Kidney epithelial cell (primary cell): ENCODE results near the gene RAD54L. TPM values are rescaled to one million over a fixed set of nuclear protein-coding genes. Genes with fewer than 3 reads are reported as not detected.
A peak's percentile ranks its signal among the peaks of the same experiment; 100 is the strongest.
"Not testable (repeated sequence)": the region's sequence is repeated elsewhere in the genome, so short reads cannot be mapped to it uniquely, and the experiment has no call there.

Source experiments
- DNase-seq: peaks from one replicate; pipeline ENCODE4 v3.0.0-alpha.2; 2010; ENCODE audit warnings: low read depth
- H3K27me3 ChIP-seq: 2 replicates; pipeline ENCODE4 v1.6.0; 2011; ENCODE audit warnings: low read length; ENCODE audit not compliant: control insufficient read depth, insufficient read depth
- H3K36me3 ChIP-seq: 2 replicates; pipeline ENCODE4 v1.5.1; 2011; ENCODE audit warnings: low read length; ENCODE audit not compliant: control insufficient read depth, insufficient read depth
- H3K4me3 ChIP-seq: 2 replicates; pipeline ENCODE4 v1.5.1; 2011; ENCODE audit warnings: low read depth, mild to moderate bottlenecking, control low read depth, low read length
- total RNA-seq: library from RNA; depleted of rRNA; stranded (reverse); fragments of >200 nt; gene quantifications from 2 replicates; pipeline ENCODE4 v1.2.3, GENCODE V29; 2015
- TF ChIP-seq, protein P1 (sequence below): IDR thresholded peaks from 2 replicates; pipeline ENCODE4 v1.5.1; 2011; ENCODE audit warnings: mild to moderate bottlenecking, moderate library complexity, low read length, control low read depth, inconsistent platforms; ENCODE audit not compliant: insufficient read depth, poor library complexity, severe bottlenecking

Gene RAD54L
- total RNA-seq, 1 donor from 2014 or later, result 6.1 TPM

DNA sequence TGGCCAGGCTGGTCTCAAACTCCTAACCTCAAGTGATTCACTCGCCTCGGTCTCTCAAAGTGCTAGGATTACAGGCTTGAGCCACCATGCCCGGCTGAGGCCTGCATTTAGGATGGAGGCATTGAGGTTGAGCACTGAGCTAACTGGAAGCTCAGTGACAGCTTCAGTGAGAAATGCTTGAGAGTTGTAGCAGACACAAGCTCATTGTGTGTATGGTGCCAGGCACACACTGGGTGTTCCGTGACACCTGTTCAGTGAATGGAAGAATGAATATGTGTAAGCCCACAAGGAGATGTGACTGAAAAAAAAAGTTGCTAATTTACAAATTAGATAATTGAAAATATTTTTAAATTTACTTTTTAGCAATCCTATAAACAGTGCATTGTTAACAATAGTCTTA, 22.6 kb upstream of the RAD54L start:
- Histone ChIP-seq H3K36me3 (no peaks in the 10 kb centered on the region), H3K27me3 (no peaks in the 10 kb centered on the region), H3K4me3 (no peak overlapping the region)
- TF ChIP-seq, protein P1, sequence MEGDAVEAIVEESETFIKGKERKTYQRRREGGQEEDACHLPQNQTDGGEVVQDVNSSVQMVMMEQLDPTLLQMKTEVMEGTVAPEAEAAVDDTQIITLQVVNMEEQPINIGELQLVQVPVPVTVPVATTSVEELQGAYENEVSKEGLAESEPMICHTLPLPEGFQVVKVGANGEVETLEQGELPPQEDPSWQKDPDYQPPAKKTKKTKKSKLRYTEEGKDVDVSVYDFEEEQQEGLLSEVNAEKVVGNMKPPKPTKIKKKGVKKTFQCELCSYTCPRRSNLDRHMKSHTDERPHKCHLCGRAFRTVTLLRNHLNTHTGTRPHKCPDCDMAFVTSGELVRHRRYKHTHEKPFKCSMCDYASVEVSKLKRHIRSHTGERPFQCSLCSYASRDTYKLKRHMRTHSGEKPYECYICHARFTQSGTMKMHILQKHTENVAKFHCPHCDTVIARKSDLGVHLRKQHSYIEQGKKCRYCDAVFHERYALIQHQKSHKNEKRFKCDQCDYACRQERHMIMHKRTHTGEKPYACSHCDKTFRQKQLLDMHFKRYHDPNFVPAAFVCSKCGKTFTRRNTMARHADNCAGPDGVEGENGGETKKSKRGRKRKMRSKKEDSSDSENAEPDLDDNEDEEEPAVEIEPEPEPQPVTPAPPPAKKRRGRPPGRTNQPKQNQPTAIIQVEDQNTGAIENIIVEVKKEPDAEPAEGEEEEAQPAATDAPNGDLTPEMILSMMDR, result no peak
- no peak for DNase-seq

- not testable (repeated sequence) for H3K36me3 ChIP-seq, H3K4me3 ChIP-seq, DNase-seq, H3K27me3 ChIP-seq
Measured at GRCh38 chr1:46231231-46231630, 16.3 kb upstream of the RAD54L start.

DNA sequence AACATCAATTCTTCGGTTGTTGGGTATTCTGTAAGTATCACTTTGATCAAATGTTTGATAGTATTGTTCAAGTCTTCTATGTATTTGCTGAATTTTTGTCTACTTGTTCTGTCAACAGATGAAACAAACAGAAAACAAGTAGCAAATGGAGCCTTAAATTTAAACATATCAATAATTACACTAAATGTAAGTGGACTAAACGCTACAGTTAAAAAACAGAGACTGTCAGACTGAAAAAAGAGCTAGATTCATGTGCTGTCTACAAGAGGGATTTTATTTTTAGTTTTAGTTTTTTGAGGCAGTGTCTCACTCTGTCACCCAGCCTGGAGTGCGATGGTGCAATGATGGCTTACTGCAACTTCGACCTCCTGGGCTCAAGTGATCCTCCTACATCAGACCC, 10.7 kb upstream of the RAD54L start:
- DNase-seq, result no peak
- no peaks in the 10 kb centered on the region for H3K36me3 ChIP-seq
- H3K27me3 ChIP-seq, result no peaks in the 10 kb centered on the region
- no peak overlapping the region for H3K4me3 ChIP-seq
- TF ChIP-seq, protein P1, result no peak

DNA sequence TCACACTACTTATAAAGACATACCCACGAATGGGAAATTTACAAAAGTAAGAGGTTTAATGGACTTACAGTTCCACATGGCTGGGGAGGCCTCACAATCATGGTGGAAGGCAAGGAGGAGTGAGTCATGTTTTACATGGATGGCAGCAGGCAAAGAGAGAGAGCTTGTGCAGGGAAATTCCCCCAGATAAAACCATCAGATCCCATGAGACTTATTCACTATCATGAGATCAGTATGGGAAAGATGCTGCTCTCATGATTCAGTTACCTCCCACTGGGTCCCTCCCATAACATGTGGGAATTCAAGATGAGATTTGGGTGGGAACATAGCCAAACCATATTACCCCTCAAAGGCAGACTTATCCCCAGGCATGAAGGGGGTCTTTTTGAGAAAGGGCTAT, 8.7 kb upstream of the RAD54L start:
- H3K4me3 ChIP-seq, H3K36me3 ChIP-seq, DNase-seq, H3K27me3 ChIP-seq: not testable (repeated sequence)

DNA sequence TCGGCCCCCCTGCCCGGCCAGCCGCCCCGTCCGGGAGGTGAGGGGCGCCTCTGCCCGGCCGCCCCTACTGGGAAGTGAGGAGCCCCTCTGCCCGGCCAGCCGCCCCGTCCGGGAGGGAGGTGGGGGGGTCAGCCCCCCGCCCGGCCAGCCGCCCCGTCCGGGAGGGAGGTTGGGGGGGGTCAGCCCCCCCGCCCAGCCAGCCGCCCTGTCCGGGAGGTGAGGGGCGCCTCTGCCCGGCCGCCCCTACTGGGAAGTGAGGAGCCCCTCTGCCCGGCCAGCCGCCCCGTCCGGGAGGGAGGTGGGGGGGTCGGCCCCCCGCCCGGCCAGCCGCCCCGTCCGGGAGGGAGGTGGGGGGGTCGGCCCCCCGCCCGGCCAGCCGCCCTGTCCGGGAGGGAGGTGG, 5.8 kb upstream of the RAD54L start:
- H3K36me3 ChIP-seq, H3K4me3 ChIP-seq, DNase-seq, H3K27me3 ChIP-seq: not testable (repeated sequence)

GRCh38 chr1:46242918-46243317, 4.6 kb upstream of the RAD54L start:
- Histone ChIP-seq H3K4me3 (no peak overlapping the region), H3K36me3 (no peaks in the 10 kb centered on the region), H3K27me3 (no peaks in the 10 kb centered on the region)
- TF ChIP-seq, protein P1, result no peak
- DNase-seq, result no peak

- H3K27me3 ChIP-seq, DNase-seq, H3K4me3 ChIP-seq, H3K36me3 ChIP-seq: not testable (repeated sequence)
Measured at GRCh38 chr1:46243831-46244230, 3.7 kb upstream of the RAD54L start.

- no peaks in the 10 kb centered on the region for H3K27me3 ChIP-seq
- DNase-seq, result no peak
- H3K4me3 ChIP-seq, result no peak overlapping the region
- H3K36me3 ChIP-seq, result no peaks in the 10 kb centered on the region
- TF ChIP-seq, protein P1, result peak; percentile 39
Measured at GRCh38 chr1:46244656-46245371, 2.7 kb upstream of the RAD54L start.

- H3K4me3 ChIP-seq, H3K36me3 ChIP-seq, DNase-seq, H3K27me3 ChIP-seq: not testable (repeated sequence)
Measured at GRCh38 chr1:46246136-46246535, 1.4 kb upstream of the RAD54L start.
